ENCODE results near the gene ZNF778.

DNA sequence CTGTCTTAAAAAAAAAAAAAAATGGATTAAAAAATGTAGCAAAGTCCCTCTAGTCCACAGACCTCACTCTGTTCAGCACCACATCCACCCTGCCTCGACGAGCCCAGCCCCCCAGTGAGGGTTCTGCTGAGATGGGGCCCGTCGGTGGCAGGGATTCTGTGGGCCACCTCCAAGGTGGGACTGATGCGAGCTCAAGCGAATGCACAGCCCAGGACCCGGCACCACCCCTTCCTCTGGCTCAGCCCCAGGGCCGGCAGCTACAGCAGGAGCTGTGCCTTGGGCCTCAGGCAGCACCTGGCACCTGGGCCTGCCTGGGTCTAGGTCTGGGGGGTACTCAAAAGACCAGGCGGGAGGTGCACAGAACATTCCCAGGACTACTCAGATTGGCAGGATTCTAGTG is 59.5 kb downstream of the ZNF778 start:
- TF ChIP-seq, protein P1, sequence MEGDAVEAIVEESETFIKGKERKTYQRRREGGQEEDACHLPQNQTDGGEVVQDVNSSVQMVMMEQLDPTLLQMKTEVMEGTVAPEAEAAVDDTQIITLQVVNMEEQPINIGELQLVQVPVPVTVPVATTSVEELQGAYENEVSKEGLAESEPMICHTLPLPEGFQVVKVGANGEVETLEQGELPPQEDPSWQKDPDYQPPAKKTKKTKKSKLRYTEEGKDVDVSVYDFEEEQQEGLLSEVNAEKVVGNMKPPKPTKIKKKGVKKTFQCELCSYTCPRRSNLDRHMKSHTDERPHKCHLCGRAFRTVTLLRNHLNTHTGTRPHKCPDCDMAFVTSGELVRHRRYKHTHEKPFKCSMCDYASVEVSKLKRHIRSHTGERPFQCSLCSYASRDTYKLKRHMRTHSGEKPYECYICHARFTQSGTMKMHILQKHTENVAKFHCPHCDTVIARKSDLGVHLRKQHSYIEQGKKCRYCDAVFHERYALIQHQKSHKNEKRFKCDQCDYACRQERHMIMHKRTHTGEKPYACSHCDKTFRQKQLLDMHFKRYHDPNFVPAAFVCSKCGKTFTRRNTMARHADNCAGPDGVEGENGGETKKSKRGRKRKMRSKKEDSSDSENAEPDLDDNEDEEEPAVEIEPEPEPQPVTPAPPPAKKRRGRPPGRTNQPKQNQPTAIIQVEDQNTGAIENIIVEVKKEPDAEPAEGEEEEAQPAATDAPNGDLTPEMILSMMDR (IDR thresholded peaks at IDR 0.05) = no peak
- TF ChIP-seq POLR2A (IDR thresholded peaks at IDR 0.05) = no peak

Data from body of pancreas (tissue), 4 donors.